ENCODE measurements around the gene HSPA1L. TPM values are rescaled to one million over a fixed set of nuclear protein-coding genes. Genes with fewer than 3 reads are reported as not detected.
"Not testable (repeated sequence)": the region's sequence is repeated elsewhere in the genome, so short reads cannot be mapped to it uniquely, and the experiment has no call there.

Gene HSPA1L
- total RNA-seq, 1 donor from 2014 or later = not detected

DNA sequence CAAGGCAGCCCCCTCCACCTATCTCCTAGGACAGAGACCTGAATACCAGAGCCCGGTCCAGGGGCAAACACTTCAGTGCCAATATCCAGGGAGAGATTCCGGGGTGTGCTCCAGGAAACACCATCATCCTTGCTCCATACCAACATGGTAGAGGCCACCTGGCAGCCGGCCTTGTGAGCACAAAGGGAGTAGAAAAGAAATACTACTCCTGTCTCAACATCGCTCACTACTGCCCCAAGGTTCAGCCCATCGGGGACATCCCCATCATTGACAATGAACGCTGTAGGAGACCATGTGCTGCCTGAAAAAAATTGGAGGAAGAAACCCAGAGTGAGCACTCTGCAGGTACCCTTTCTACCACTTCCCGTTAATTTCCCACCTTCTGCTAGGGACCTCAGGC is 46.1 kb upstream of the HSPA1L start:
- no peak for DNase-seq (ENCODE audit: low spot score in 2 of 2)
- no peak overlapping the region for H3K27ac ChIP-seq
- intact Hi-C loops (cut with DNase I) = no loop called here
- no peaks in the 10 kb centered on the region for H3K9me3 ChIP-seq
- H3K4me3 ChIP-seq = no peak overlapping the region
- no peaks in the 10 kb centered on the region for H3K27me3 ChIP-seq
- peaks cover 0 to 13% of the 10 kb centered on the region in 2 donors for H3K4me1 ChIP-seq
- TF ChIP-seq, protein P1, sequence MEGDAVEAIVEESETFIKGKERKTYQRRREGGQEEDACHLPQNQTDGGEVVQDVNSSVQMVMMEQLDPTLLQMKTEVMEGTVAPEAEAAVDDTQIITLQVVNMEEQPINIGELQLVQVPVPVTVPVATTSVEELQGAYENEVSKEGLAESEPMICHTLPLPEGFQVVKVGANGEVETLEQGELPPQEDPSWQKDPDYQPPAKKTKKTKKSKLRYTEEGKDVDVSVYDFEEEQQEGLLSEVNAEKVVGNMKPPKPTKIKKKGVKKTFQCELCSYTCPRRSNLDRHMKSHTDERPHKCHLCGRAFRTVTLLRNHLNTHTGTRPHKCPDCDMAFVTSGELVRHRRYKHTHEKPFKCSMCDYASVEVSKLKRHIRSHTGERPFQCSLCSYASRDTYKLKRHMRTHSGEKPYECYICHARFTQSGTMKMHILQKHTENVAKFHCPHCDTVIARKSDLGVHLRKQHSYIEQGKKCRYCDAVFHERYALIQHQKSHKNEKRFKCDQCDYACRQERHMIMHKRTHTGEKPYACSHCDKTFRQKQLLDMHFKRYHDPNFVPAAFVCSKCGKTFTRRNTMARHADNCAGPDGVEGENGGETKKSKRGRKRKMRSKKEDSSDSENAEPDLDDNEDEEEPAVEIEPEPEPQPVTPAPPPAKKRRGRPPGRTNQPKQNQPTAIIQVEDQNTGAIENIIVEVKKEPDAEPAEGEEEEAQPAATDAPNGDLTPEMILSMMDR (IDR thresholded peaks at IDR 0.05) = no peak
- peaks cover 14 to 37% of the 10 kb centered on the region in 2 donors for H3K36me3 ChIP-seq

DNA sequence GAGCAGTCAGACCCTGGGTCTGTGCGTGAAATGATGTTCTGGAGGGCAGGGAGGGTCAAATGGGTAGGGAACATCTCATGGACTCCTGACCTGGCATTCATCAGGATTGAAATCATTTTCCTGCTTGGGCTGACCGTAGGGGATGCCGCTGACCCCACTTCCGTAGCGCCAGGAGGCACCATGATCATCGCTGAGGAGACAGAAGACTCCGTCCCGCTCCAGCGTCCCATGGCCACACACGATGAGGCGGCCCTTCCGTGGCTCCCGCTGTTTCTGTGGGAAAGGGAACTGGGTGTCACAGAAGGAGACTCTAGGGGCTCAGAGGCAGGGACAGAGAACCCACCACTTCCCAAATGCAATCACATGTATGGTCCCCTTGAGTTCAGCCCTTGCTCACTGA is 45.3 kb upstream of the HSPA1L start:
- H3K36me3 ChIP-seq = peaks cover 14 to 37% of the 10 kb centered on the region in 2 donors
- TF ChIP-seq, protein P1 (IDR thresholded peaks at IDR 0.05) = no peak
- DNase-seq (ENCODE audit: low spot score in 2 of 2) = no peak

DNA sequence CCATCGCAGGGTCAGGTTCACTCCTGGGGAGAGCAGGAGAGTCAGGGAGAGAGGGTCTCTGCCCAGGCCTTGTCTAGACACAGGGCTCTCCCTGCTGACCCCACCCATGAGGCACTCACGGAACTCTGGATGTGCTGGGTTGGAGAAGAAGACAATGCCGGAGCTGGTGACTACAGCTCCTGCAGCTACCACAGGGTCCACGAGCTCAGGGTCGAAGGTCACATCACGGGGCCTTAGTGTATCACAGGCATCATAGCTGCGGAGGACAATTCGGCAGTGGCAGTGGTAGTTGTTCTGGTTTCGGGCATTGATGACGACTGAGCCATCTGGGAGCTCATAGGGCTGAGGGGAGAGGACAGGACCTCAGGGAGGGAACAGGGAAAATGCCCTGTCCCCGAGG is 44.8 kb upstream of the HSPA1L start:
- TF ChIP-seq, protein P1 (IDR thresholded peaks at IDR 0.05) = no peak
- H3K9me3 ChIP-seq = no peaks in the 10 kb centered on the region
- H3K4me3 ChIP-seq = no peak overlapping the region
- H3K4me1 ChIP-seq = peaks cover 0 to 13% of the 10 kb centered on the region in 2 donors
- no peak for DNase-seq (ENCODE audit: low spot score in 2 of 2)
- intact Hi-C loops (cut with DNase I) = no loop called here
- H3K36me3 ChIP-seq = peaks cover 14 to 37% of the 10 kb centered on the region in 2 donors
- H3K27me3 ChIP-seq = no peaks in the 10 kb centered on the region
- H3K27ac ChIP-seq = no peak overlapping the region

More for the DNA sequence above, 45.3 kb upstream of the HSPA1L start:
- H3K27ac ChIP-seq = no peak overlapping the region
- H3K4me3 ChIP-seq = no peak overlapping the region
- intact Hi-C loops (cut with DNase I) = no loop called here
- H3K27me3 ChIP-seq = no peaks in the 10 kb centered on the region
- no peaks in the 10 kb centered on the region for H3K9me3 ChIP-seq
- H3K4me1 ChIP-seq = peaks cover 0 to 13% of the 10 kb centered on the region in 2 donors

DNA sequence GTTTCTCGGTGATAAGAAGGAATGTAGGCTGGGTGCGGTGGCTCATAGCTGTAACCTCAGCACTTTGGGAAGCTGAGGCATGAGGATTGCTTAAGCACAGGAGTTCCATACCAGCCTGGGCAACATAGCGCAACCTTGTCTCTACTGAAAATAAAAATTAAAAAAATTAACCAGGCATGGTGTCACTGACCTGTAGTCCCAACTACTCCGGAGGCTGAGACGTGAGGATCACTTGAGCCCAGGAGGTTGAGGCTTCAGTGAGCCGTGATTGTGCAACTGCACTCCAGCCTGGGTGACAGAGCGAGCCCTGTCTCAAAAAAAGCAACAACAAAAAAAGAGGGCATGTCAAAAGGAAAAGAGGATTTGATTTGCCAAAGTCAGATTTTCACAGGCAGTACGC is 43.6 kb upstream of the HSPA1L start:
- intact Hi-C loops (cut with DNase I) = no loop called here
- TF ChIP-seq, protein P1 (IDR thresholded peaks at IDR 0.05) = no peak
- no peaks in the 10 kb centered on the region for H3K9me3 ChIP-seq

DNA sequence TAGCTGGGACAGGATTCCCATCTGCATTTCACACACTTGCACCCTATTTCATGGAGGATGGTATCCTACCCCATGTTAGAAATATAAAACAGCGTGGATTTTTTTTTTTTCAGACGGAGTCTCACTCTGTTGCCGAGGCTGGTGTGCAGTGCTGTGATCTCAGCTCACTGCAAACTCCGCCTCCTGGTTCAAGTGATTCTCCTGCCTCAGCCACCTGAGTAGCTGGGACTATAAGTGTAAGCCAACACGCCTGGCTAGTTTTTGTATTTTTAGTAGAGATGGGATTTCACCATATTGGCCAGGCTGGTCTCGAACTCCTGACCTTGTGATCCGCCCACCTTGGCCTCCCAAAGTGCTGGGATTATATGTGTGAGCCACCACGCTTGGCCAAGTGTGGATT is 42.7 kb upstream of the HSPA1L start:
- DNase-seq (ENCODE audit: low spot score in 2 of 2); H3K27ac ChIP-seq; H3K9me3 ChIP-seq; H3K4me1 ChIP-seq; H3K4me3 ChIP-seq; H3K27me3 ChIP-seq; intact Hi-C loops (cut with DNase I): not testable (repeated sequence)
- H3K36me3 ChIP-seq = peaks cover 14 to 37% of the 10 kb centered on the region in 2 donors

More for the DNA sequence above, 43.6 kb upstream of the HSPA1L start:
- no peak overlapping the region for H3K27ac ChIP-seq
- DNase-seq (ENCODE audit: low spot score in 2 of 2) = no peak
- H3K27me3 ChIP-seq = no peaks in the 10 kb centered on the region
- H3K36me3 ChIP-seq = peaks cover 14 to 37% of the 10 kb centered on the region in 2 donors
- peaks cover 0 to 13% of the 10 kb centered on the region in 2 donors for H3K4me1 ChIP-seq
- H3K4me3 ChIP-seq = no peak overlapping the region

DNA sequence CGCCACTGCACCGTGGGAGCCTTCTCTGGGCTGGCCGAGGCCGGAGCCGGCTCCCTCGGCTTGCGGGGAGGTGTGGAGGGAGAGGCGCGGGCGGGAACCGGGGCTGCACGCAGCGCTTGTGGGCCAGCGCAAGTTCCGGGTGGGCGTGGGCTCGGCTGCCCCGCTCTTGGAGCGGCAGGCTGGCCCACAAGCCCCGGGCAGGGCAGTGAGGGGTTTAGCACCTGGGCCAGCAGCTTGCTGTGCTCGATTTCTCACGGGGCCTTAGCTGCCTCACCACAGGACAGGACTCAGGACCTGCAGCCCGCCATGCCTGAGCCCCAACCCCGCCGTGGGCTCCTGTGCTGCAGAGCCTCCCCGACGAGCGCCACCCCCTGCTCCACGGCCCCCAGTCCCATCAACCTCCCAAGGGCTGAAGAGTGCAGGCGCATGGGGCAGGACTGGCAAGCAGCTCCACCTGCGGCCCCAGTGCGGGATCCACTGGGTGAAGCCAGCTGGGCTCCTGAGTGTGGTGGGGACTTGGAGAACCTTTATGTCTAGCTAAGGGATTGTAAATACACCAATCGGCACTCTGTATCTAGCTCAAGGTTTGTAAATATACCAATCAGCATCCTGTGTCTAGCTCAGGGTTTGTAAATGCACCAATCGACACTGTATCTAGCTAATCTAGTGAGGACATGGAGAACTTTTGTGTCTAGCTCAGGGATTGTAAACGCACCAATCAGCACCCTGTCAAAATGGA is 37.1 kb upstream of the HSPA1L start:
- H3K36me3 ChIP-seq; DNase-seq (ENCODE audit: low spot score in 2 of 2); H3K9me3 ChIP-seq; H3K27me3 ChIP-seq; H3K4me1 ChIP-seq; intact Hi-C loops (cut with DNase I); H3K4me3 ChIP-seq; H3K27ac ChIP-seq: not testable (repeated sequence)
